Peyer's patch (tissue), 4 donors: ENCODE results near the gene GCAT.

Experiments
- CTCF ChIP-seq, 6 experiments: fragments of 450-650 bp in 4 of 6; fragments of 200-600 bp in 2 of 6; sonication (generic) in 1 of 6; IDR thresholded peaks; one replicate each; pipeline ENCODE4 v1.5.1; 2017 to 2019; ENCODE audit warnings: antibody characterized with exemption in 6 of 6, mild to moderate bottlenecking in 3 of 6, moderate library complexity in 1 of 6
- POLR2A ChIP-seq, 2 donors: fragments of 450-650 bp; IDR thresholded peaks; one replicate each; pipeline ENCODE4 v1.5.1; 2017; ENCODE audit warnings: antibody characterized with exemption in 2 of 2, mild to moderate bottlenecking in 2 of 2, moderate library complexity in 2 of 2

- TF ChIP-seq CTCF (IDR thresholded peaks at IDR 0.05) (no peak), POLR2A (IDR thresholded peaks at IDR 0.05) (no peak)
Measured at GRCh38 chr22:37803195-37803638, 4.5 kb upstream of the GCAT start.
